NCI-H128 (cell line): ENCODE measurements around the gene RUNX1.

Experiments used
- DNase-seq: peaks from one replicate; lab custom pipeline; 2025; ENCODE audit not compliant: unreplicated experiment; lab: John Stamatoyannopoulos, UW

Gene RUNX1

DNA sequence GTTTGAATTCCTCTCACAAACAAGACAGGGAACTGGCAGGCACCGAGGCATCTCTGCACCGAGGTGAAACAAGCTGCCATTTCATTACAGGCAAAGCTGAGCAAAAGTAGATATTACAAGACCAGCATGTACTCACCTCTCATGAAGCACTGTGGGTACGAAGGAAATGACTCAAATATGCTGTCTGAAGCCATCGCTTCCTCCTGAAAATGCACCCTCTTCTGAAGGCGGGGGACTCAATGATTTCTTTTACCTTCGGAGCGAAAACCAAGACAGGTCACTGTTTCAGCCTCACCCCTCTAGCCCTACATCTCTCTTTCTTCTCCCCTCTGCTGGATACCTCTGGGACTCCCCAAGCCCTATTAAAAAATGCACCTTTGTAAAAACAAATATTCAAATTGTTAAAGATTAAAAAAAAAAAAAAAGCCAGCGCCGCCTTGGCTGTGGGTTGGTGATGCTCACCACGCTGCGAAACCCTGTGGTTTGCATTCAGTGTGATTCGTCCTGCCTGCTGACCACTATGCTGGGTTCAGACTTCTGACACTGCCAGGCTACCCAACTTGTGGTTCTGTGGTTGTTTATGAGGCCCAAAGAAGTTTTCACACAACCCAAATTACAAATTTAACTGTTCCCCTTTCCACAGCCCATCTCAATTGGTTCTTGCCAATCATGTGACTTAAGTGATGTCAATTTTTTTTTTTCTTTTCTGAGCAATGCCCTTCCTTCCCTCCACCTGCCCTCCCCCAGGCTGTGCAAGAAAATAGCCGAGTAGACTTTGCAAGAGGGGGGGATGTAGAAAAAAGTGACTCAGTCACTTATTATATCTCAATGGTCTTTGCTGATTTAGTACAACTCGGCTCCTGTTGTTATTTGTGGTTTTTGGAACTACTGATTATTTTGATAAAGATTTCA, at the start of gene RUNX1:
TSS of gene RUNX1 (minus strand) at position 597 of the 912 bp plus-strand sequence.
- no peak for DNase-seq

DNA sequence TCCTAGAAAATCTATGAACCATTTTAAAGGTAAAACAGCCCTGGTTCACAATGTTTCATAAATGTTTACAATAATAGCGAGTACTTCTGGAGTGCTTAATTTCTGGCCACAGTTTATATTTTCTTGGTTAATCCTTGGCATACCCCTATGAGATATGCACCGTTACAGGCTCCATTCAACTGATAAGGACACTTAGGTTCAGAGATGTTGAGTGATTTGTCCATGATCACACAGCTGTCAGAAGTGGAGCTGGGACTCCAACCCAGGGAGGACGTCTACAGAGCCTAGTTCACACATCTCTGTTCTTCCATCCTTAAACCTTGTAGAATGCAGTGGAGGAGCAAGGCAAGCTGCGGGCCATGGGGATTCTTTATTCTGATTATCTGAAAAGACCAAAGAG, 48.4 kb upstream of the RUNX1 start:
- DNase-seq, result no peak

DNA sequence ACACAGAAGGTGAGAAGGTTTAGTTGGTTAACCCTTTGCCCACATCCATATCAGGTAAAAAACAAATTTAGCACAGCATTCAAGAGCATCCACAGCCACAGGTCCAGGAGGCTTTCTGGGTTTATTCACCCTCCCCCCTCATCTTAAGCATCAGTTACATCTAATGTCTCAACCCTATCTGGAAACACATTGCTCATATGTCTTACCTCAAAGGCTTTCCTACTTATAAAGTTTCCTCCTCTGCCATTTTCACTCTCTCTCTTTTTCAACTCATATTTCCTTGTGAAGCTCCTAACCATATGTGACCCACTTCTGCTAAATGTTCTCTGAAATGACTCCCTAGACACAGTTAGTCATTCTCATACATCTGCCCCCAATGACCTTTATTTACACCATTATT, 47.9 kb upstream of the RUNX1 start:
- no peak for DNase-seq

DNA sequence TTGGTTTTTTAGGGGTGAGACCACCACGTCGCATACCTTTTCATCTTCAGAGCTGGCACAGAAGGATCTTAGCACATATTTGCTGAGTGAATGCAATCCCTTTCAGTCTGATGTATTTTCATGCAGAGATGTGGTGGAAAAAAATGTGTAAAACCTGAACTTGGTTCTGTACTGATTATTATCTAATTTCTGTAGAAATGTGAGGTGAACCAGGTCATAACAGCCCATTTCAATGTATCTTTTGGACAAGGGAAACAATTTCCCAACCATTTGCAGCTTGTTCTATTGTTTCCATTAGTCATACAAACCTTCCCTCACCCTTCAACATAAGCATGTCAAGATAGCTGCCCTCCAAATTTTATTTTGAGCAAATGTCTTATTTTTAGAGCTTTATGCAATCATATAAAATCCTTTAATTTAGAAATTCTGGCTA, 46.8 kb upstream of the RUNX1 start:
- DNase-seq, result no peak

DNA sequence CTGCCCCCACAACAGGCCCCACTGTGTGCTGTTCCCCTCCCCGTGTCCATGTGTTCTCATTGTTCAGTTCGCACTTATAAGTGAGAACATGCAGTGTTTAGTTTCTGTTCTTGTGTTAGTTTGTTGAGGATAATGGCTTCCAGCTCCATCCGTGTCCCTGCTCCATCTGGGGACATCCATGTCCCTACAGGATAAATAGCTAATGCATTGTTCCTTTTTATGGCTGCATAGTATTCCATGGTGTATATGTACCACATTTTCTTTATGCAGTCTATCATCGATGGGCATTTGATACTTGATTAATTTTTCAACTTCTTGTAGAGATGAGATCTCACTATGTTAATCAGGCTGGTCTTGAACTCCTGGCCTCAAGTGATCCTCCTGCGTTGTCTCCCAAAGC, 44.4 kb upstream of the RUNX1 start:
- no peak for DNase-seq

DNA sequence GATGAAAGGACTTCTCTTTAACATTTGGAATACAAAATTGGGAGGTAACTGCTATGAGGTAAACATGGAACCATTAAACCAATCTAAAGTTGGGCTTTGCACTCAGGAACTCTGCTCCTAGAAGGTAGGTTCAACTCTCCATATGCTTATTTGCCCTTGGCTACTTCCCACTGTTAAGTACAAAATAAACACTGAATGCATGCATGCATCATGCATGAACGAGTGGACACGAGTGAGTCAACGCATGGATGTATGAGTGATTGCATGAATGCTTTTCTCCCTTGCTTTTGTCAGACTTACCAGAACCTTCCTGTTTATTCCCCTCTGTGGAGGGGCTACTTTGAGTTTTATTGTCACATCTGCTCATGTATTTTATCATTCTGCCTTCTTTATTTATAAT, 42.4 kb upstream of the RUNX1 start:
- DNase-seq, result no peak

DNA sequence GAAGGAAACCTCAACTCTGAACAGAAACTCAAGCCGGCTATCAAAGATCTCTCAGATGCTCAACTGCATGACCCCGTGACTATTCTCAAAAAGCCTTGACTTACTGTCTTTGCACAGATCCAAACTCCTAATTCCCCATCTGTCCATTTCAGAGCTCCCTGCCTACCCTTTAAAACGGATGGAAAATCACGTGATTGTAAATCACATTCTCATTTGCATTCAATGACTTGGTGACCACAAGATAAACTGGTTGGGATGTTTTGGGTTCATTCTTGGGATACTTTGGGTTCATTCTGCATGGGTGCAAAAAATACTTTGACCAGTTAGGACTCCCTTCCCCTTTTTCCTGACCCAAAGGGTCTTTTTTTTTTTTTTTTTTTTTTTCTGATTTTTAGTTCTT, 41.3 kb upstream of the RUNX1 start:
- no peak for DNase-seq

DNA sequence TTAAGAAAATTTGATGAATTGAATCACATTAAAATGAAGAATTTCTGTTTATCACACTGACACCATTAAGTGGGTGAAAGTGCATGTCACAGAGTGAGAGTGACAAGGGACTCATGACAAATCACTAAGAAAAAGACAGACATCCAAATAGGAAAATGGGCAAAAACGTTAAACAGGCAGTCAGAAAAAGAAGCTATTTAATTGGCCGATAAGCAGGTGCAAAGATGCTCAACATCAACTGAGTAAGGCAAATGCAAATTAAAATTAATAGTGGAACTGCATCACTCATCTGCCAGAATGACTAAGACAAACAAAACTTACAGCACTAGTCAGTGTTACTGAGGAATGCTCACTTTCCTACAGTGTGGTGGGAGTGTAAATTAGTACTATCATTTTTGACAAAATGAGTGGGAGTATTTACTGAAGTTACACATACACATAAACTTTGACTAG, 39.2 kb upstream of the RUNX1 start:
- no peak for DNase-seq

DNA sequence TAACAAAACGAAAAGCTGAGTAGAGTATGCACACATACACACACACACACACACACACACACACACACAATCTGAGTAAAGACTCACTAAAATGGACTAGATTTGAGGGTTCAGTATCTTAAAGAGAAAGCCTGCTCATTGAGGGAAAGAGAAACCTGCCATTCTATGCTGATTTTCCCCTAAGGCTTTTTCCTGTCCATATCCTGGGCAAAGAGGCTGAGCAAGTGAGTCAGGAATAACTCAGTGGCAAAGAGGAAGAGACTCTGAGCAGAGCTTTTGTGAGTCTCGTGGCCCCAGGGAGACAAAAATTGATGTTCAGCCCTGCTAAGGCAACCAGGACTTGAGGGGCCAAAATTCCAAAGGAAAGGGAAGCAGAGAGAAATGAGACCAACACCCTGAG, 37.3 kb upstream of the RUNX1 start:
- no peak for DNase-seq

DNA sequence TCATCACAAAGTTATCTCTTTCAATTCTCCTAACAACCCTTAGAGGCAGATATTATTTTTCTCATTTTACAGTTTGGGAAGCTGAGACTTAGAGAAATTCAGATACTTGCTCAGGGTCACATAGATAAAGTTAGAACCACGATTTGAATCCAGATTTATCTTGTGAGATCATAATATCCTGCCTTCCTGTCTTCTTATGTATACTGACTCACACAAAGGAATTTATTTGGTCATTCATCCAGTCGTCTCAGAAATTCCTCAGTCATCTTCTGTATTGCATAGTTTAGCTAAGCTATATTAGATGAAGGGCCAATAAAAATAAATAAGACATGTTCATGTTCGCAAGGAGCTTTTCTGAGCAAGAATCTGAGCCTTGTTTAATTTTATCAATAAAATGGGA, 35.8 kb upstream of the RUNX1 start:
- DNase-seq, result no peak

DNA sequence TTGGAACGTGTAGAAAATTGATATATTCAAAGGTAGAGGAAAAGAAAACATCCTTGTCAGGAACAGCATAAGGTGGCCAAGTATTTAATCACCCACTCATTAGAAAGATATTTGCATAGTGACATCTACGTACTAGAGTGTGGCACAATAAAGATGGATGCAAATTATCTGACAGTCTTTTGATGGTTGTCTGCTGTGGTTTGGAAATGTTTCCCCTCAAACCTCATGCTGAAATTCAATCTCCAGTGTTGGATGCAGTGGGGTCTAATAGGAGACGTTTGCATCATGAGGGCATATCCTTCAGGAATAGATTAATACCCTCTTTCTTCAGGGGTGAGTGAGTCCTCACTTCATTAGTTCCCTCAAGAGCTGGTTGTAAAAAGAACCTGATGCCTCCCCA, 34.1 kb upstream of the RUNX1 start:
- DNase-seq, result no peak

DNA sequence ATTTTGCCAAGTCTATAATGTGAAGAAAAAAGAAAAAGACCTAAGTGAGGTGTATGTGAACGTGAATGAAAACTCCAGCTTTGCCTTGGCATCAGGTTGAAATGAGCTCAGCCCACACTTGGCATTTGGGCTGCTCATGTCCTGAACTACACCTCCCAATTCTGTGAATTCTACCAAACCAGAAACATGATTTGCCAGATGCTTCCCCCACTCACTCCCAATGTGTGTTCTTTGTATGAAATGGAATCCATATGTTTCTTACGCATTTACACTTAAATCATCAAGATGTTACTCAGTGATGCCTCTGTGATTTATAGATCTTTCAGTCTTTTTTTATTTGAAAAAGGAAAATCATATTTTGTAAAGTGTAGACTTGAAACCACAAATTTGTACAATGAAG, 32.8 kb upstream of the RUNX1 start:
- DNase-seq, result no peak

DNA sequence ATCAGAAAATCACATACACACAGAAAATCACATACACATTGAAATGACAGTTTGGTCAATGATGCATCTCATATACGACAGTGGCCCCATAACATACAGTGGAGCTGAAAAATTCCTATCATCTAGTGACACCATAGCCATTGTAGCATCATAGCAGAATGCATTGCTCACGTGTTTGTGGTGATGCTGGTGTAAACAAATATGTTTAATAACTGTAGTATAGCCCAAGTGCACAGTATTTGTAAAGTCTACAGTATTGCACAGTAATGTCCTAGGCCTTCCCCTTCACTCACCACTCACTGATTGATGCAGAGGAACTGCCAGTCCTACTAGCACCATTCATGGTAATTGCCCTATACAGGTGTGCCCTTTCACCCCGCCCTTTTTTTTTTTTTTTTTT, 30.1 kb upstream of the RUNX1 start:
- DNase-seq, result no peak

DNA sequence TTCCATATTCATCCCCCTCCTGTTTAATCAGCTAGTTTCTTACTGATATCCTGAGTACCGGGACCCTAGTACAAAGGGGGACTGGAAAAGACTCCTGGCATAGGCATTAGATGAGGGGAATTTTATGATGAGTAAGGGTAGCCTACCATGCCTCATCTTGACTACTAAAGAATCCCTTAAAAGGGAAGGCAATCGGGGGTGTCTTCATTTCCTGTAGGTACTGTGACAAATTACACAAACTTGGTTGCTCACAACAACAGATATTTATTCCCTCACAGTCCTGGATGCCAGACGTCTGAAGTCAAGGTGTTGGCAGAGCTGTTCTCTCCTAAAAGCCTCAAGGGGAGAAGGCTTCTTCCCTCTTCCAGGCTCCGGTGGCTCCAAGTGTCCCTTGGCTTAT, 28.9 kb upstream of the RUNX1 start:
- DNase-seq, result no peak

DNA sequence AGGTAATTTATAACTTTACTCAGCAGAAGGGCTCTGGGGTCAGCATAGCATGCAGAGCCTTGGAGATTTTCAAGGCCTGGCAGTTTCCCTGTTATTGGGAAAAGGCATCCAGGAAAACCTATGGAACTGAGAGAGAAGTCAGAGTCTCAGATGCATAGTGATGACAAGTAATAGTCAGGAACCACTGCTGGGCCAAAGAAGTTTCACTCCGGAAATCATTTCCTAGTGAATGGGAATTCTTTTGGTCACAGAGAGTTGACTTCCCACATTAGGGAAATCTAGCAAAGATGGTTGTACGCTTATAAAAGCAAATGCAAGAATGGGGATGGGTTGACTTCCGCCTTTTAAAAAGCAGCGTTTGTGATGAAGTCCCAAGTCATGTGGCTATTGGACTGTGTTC, 28.4 kb upstream of the RUNX1 start:
- no peak for DNase-seq

DNA sequence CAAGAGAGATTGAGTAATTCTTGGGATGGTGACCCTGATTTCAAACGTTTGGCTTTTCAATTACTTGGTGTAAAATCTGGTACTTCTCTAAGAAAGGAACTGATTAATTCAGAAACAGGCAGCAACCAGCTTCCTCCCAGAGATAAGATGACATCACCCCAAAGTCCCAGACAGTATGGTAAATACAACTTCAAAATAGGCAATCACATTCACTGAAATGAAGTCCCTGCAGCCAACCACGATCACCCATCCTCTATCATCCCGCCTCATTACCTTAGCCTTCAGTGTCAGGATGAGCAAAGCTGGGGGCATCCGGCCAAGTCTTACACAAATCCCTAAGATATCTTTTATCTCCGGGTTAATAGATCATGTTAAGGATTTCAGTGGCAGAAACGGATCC, 26.4 kb upstream of the RUNX1 start:
- DNase-seq, result no peak

DNA sequence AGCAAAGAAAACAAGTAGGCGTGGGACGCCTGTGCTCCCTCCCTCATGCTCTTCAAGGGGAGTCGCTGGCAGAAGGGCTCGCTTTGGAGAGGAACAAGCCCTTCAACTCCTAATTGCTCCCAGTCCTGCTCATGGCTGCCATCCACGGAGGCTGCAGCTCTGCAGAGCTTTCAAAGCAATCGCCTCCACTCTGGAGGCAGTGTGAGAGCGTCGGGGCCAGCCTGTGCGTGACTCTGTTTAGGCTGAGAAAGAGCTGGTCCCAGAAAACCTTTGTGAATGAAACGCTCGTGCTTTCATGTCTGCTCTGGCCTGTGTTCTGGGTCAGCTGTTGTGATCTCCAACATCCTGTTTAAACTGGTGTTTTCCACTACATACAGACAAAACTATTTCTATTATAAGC, 23.9 kb upstream of the RUNX1 start:
- no peak for DNase-seq

DNA sequence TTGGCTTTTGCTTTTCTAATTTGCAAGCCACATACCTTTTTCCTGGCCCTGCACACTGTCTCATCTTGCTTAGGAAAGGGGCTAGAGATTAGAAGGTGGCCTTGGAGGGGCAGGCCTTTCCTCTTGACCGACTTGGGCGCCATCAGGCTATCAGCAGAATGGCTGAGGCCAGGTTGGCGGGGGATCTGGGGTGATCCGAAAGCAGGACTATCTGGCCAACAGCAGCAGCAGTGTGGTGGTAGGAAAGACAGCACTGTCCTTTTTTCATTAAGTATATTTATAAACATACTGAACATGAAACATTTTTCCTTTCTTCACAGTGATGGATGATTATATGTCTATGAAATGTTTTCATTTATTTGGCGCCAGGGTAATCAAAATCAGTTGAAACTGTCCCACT, 23.5 kb upstream of the RUNX1 start:
- no peak for DNase-seq

DNA sequence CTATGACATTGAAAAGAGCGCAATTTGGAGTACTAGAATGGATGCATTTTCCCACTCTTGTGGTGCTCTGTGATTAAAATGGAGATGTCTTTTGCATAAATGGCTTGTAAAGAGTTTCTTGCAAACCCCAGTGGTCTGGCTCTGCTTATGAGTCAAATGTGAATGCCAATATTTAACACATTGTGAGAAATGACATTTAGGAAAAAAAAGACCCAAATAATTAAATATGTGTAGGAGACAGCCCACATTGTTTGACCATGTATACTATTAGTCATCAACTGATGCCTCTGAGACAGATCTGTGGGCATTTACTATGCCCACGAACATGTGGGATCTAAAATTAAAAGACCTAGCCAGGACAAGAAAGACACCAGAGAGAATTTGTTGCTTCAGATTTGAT, 22.2 kb upstream of the RUNX1 start:
- no peak for DNase-seq

DNA sequence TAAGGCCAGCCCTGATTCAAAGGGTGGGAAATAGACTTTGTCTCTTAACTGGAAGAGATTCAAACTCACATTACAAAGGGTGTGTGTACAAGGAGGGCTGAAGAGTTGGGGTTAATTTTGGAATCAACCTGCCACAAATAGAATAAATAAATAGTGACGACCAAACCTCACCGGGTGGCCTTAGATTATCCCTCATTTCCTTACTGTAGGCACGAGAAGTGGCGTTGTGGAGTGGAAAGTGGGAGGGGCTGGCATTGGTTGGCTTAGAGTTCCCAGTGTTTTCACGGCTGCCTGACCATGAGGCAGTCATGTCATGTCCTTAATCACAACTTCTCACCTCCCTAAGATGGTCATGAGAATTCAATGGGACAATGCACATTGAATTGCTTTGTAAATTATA, 21.3 kb upstream of the RUNX1 start:
- DNase-seq, result no peak

DNA sequence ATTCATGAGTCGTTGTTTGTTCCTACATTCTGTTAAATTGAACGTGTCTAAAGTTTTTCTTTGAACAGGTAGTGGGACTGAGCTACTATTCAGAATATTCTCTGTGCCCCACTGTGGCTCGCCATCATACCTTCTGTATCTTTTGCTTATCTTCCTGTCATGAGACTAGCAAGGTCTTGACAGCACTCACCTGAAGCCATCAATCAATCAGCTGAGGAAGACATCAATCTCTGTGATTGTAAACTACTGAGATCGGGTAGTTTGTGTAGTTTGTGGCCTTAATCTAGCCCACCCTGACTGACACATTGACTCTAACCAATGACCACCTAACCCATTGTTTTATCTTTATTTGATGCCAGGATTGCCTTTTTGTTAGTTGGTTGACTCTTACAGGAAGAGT, 17.7 kb upstream of the RUNX1 start:
- no peak for DNase-seq

DNA sequence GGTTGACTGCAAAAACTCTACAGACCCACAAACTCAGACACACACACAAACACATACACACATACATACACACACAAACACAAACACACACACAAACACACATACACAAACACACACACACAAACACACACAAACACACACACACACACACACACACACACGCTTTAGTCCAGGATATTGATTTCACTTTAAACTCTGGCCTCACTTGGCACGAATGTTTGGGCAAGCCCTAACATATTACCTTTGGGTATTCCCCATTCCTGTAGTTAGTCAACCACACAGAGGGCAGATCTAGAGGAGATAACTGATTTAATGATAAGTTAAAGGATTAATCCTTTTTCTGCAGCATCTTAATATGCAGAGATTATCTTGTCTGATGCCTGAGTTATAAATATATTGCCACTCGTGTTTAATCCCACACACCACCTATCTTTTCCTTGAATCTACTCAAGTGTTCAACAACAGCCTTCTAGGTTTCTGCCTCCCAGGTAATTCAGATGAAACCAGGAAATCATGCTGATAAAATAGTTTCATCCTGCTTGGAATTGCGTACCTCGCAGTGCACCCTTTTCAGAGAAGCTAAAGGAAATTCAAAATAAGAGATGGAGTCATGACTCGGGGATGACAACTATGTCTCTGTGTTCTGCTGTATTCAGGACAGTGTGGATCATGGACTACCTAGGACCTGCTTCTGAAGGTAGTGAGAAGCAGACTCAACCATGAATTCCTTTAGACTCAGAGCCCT, 14.5 kb upstream of the RUNX1 start:
- DNase-seq, result no peak
